ENCODE results near the gene SCUBE3. TPM values are rescaled to one million over a fixed set of nuclear protein-coding genes. Genes with fewer than 3 reads are reported as not detected.

The SCUBE3 gene
- total and polyA plus RNA-seq, 2 of the 8 experiments (the other 6 are each of a cell fraction or from before 2014, with no cell fraction given): 0.80 to 1.0 TPM

DNA sequence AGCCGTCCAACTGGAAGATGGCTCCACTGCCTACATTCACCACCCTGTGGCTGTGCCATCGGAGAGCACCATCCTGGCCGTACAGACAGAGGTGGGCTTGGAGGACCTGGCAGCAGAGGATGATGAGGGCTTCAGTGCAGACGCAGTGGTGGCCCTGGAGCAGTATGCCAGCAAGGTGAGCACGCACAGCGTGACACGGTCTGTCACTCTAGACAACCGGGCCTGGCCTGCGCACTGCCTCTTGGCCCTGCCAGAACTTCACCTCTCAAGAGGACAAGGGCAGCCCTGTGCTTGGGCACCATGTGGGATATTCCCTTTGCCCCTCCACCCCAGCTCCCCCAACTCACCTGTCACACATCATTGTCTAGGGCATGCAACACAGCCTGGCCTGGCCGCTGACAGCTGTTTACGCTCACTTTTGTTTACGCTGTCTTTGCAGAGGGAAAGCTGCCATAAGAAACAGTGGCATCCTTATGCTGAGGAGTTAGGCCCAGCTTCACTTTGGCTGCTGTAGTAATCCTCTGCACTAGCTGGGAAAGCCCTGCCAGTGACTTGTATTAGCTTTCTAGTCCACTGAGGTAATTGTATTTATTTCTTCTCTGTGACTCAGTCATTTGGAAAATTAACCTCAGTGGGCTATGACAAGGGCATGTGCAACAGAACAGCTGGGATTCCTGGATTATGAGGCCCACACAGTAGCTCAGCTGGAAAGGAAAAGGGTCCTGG, 74.1 kb downstream of the SCUBE3 start:
- H3K27me3 ChIP-seq (replicated peaks in 1 of 4; ENCODE audit: control insufficient read depth in 3 of 4, extremely low read depth in 1 of 4, insufficient read depth in 3 of 4, low read length in 3 of 4): no peaks in the 10 kb centered on the region
- DNase-seq (ENCODE audit: low read depth in 1 of 2, low spot score in 2 of 2): no peak
- H3K4me1 ChIP-seq (replicated peaks in 1 of 4; ENCODE audit: control insufficient read depth in 3 of 4, insufficient read depth in 4 of 4, low read length in 3 of 4): no peaks in the 10 kb centered on the region
- H3K14ac ChIP-seq (ENCODE audit: insufficient read length): no peak overlapping the region
- no peak overlapping the region for H4K8ac ChIP-seq (ENCODE audit: extremely low read depth, insufficient read depth, low read length)
- H4K91ac ChIP-seq (replicated peaks; ENCODE audit: insufficient read length, low read length): no peak overlapping the region
- TF ChIP-seq HDAC6 (IDR thresholded peaks at IDR 0.05; ENCODE audit: low read depth, low read length): no peak
- TF ChIP-seq, protein P1, sequence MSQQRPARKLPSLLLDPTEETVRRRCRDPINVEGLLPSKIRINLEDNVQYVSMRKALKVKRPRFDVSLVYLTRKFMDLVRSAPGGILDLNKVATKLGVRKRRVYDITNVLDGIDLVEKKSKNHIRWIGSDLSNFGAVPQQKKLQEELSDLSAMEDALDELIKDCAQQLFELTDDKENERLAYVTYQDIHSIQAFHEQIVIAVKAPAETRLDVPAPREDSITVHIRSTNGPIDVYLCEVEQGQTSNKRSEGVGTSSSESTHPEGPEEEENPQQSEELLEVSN (IDR thresholded peaks at IDR 0.05): no peak
- H2BK15ac ChIP-seq (ENCODE audit: low read length): no peak overlapping the region
- no peak overlapping the region for H3K27ac ChIP-seq (ENCODE audit: low read depth, low read length)
- H3K9ac ChIP-seq (replicated peaks in 1 of 4; ENCODE audit: extremely low read depth in 1 of 4, low read depth in 3 of 4, low read length in 3 of 4): no peak overlapping the region; a peak in 1 of 7 replicates
- H3K79me1 ChIP-seq (ENCODE audit: low read depth, low read length): no peaks in the 10 kb centered on the region
- H3K9me3 ChIP-seq (ENCODE audit: insufficient read depth in 2 of 2, low read depth in 1 of 2, low read length in 1 of 2): no peaks in the 10 kb centered on the region
- H3K4me3 ChIP-seq (ENCODE audit: extremely low read depth in 1 of 4, insufficient read depth in 2 of 4, low read depth in 3 of 4, low read length in 4 of 4): no peak overlapping the region
- no peaks in the 10 kb centered on the region for H3K79me2 ChIP-seq (ENCODE audit: control insufficient read depth in 1 of 2, insufficient read depth in 2 of 2, low read length in 2 of 2)
- no peaks in the 10 kb centered on the region for H3K23me2 ChIP-seq (ENCODE audit: low read depth, low read length)
- WGBS, 2 experiments (ENCODE audit: extremely low coverage in 1 of 2, insufficient coverage in 1 of 2, insufficient read length in 1 of 2, insufficient replicate concordance in 2 of 2, low coverage in 1 of 2, low lambda C conversion rate in 2 of 2, missing lambda C conversion rate in 1 of 2): 95% methylated on average over 12 of the region's 12 CpGs; no CpG with 5 or more reads in 1 of the 2 experiments
- peaks cover 8 to 20% (median 13%) of the 10 kb centered on the region in 4 experiments; a peak in 5 of 8 replicates for H3K36me3 ChIP-seq (ENCODE audit: control insufficient read depth in 2 of 4, insufficient read depth in 4 of 4, low read length in 3 of 4)
- H3K18ac ChIP-seq (ENCODE audit: extremely low read depth, low read length): no peak overlapping the region
- no peak overlapping the region for H3K56ac ChIP-seq (replicated peaks; ENCODE audit: insufficient read length, low read depth, low read length)
- no peak overlapping the region for H2AK5ac ChIP-seq (ENCODE audit: low read depth, low read length)
- H2AFZ ChIP-seq (ENCODE audit: low read length): no peak overlapping the region
- no peak overlapping the region for H3K23ac ChIP-seq (ENCODE audit: insufficient read length)
- no peak overlapping the region for H3K4ac ChIP-seq (replicated peaks; ENCODE audit: insufficient read length, low read depth, low read length)
- H2BK12ac ChIP-seq (ENCODE audit: low read depth, low read length): no peak overlapping the region
- no peak overlapping the region; the same call in 1 of the 2 replicates for H2BK5ac ChIP-seq (ENCODE audit: low read depth, low read length)
- POLR2A ChIA-PET (ENCODE audit: partially characterized antibody): interaction anchor here (0.6 to 2.7 kb wide), 2 partner anchors 9 to 54 kb away, joined by 3 to 8 read pairs; partner anchors contain the start of genes DEF6 and PPARD
- no peak for FAIRE-seq
- no peak overlapping the region for H3K4me2 ChIP-seq (ENCODE audit: insufficient read depth in 1 of 2, low read depth in 2 of 2, low read length in 2 of 2)
- H4K20me1 ChIP-seq (replicated peaks in 1 of 2; ENCODE audit: control insufficient read depth in 1 of 2, insufficient read depth in 2 of 2, low read length in 2 of 2): peaks cover 0 to 4% of the 10 kb centered on the region in 2 experiments
- CTCF ChIA-PET (ENCODE audit: partially characterized antibody): interaction anchor here (0.7 to 2.9 kb wide), 8 partner anchors 9 to 1052 kb away, joined by 3 to 17 read pairs (median 4); partner anchors contain the start of genes DEF6 and PPARD
- no peak overlapping the region for H2BK120ac ChIP-seq (replicated peaks; ENCODE audit: low read depth, low read length)
- no peak overlapping the region for H2BK20ac ChIP-seq (ENCODE audit: low read length)
- no peak overlapping the region for H4K5ac ChIP-seq (ENCODE audit: insufficient read length, low read depth, low read length)

Measured in H1 (cell line).